Activated naive CD8-positive, alpha-beta T cell treated with anti-CD3 and anti-CD28 coated beads, Interleukin-2, amount 10 ng/mL, durations not matched to agents 7 days and 5 days (primary cell): ENCODE data around the gene CRBN. TPM values are rescaled to one million over a fixed set of nuclear protein-coding genes. Genes with fewer than 3 reads are reported as not detected.
A peak's percentile ranks its signal among the peaks of the same experiment; 100 is the strongest.

Source experiments
- ATAC-seq: fragments of 150-1000 bp; cut with Tn5 transposase; one replicate; pipeline ENCODE4 v1.10.0; 2021; ENCODE audit warnings: low read depth, moderate library complexity
- POLR2A ChIA-PET: fragments of 350-600 bp; sonication (Branson Sonifier 250); formaldehyde crosslinking; loops from one replicate; lab custom pipeline; 2021; ENCODE audit warnings: antibody characterized with exemption; lab: Charles Lee
- DNase-seq: peaks from one replicate; pipeline ENCODE4 v3.0.0; 2021
- H3K27ac Mint-ChIP-seq: one replicate; pipeline ENCODE4 v1.8.0; 2022; ENCODE audit warnings: mild to moderate bottlenecking, mixed read lengths
- H3K27me3 Mint-ChIP-seq: one replicate; pipeline ENCODE4 v1.8.0; 2022; ENCODE audit warnings: mild to moderate bottlenecking, moderate library complexity, mixed read lengths
- H3K36me3 Mint-ChIP-seq: one replicate; pipeline ENCODE4 v1.8.0; 2021; ENCODE audit warnings: mild to moderate bottlenecking, mixed read lengths
- H3K4me1 Mint-ChIP-seq: one replicate; pipeline ENCODE4 v1.8.0; 2021; ENCODE audit warnings: mixed read lengths
- H3K4me3 Mint-ChIP-seq: one replicate; pipeline ENCODE4 v1.8.0; 2022; ENCODE audit warnings: mild to moderate bottlenecking, moderate library complexity, mixed read lengths
- H3K9me3 Mint-ChIP-seq: one replicate; pipeline ENCODE4 v1.8.0; 2021; ENCODE audit warnings: mixed read lengths
- total RNA-seq, 2 experiments: library from RNA; stranded (reverse); gene quantifications; one replicate each; pipeline ENCODE4 v1.2.3, GENCODE V29; 2021

CRBN gene
- total RNA-seq, 2 experiments from 2014 or later: 73.0 to 75.6 TPM

- Mint-ChIP-seq H3K9me3 (no peaks in the 10 kb centered on the region), H3K27ac (peak overlapping the region; percentile 67), H3K27me3 (no peaks in the 10 kb centered on the region), H3K4me1 (peaks cover 5% of the 10 kb centered on the region), H3K36me3 (peaks cover 54% of the 10 kb centered on the region), H3K4me3 (no peak overlapping the region)
- POLR2A ChIA-PET: no interaction called here
- ATAC-seq (no peak), DNase-seq (no peak)
Measured at GRCh38 chr3:3154879-3155610, 24.4 kb downstream of the CRBN start.

- Mint-ChIP-seq H3K9me3 (no peaks in the 10 kb centered on the region), H3K27ac (no peak overlapping the region), H3K36me3 (peaks cover 36% of the 10 kb centered on the region), H3K4me1 (peaks cover 5% of the 10 kb centered on the region), H3K27me3 (no peaks in the 10 kb centered on the region), H3K4me3 (no peak overlapping the region)
- no peak for ATAC-seq
- DNase-seq: no peak
- POLR2A ChIA-PET: interaction anchor here (0.7 kb wide), 1 partner anchor 22 kb away, joined by 3 read pairs; no protein-coding TSS in a partner anchor
Measured at GRCh38 chr3:3151513-3151912, 28.0 kb downstream of the CRBN start.

- DNase-seq (no peak), ATAC-seq (no peak)
- H3K27ac Mint-ChIP-seq: no peak overlapping the region
- no peaks in the 10 kb centered on the region for H3K9me3 Mint-ChIP-seq
- POLR2A ChIA-PET: no interaction called here
- H3K27me3 Mint-ChIP-seq: no peaks in the 10 kb centered on the region
- no peak overlapping the region for H3K4me3 Mint-ChIP-seq
- peaks cover 3% of the 10 kb centered on the region for H3K4me1 Mint-ChIP-seq
- peaks cover 43% of the 10 kb centered on the region for H3K36me3 Mint-ChIP-seq
Measured at GRCh38 chr3:3149560-3149959, 29.9 kb downstream of the CRBN start.

GRCh38 chr3:3145831-3146230, 33.7 kb downstream of the CRBN start:
- ATAC-seq: no peak
- Mint-ChIP-seq H3K9me3 (no peaks in the 10 kb centered on the region), H3K27me3 (no peaks in the 10 kb centered on the region), H3K36me3 (peaks cover 34% of the 10 kb centered on the region), H3K27ac (no peak overlapping the region), H3K4me1 (peaks cover 3% of the 10 kb centered on the region), H3K4me3 (no peak overlapping the region)
- no peak for DNase-seq
- POLR2A ChIA-PET: no interaction called here

- Mint-ChIP-seq H3K27ac (no peak overlapping the region), H3K4me3 (no peak overlapping the region), H3K27me3 (no peaks in the 10 kb centered on the region), H3K36me3 (peaks cover 38% of the 10 kb centered on the region), H3K4me1 (peaks cover 6% of the 10 kb centered on the region), H3K9me3 (no peaks in the 10 kb centered on the region)
- POLR2A ChIA-PET: interaction anchor here (0.6 kb wide), 1 partner anchor 223 kb away, joined by 9 read pairs; no protein-coding TSS in a partner anchor
- no peak for ATAC-seq
- DNase-seq: no peak
Measured at GRCh38 chr3:3141939-3142338, 37.6 kb downstream of the CRBN start.

- Mint-ChIP-seq H3K9me3 (no peaks in the 10 kb centered on the region), H3K4me3 (no peak overlapping the region), H3K36me3 (peaks cover 24% of the 10 kb centered on the region), H3K27ac (no peak overlapping the region), H3K27me3 (no peaks in the 10 kb centered on the region), H3K4me1 (peaks cover 19% of the 10 kb centered on the region)
- no peak for ATAC-seq
- POLR2A ChIA-PET: no interaction called here
- DNase-seq: no peak
Measured at GRCh38 chr3:3137526-3137925, 42.0 kb downstream of the CRBN start.

- ATAC-seq: no peak
- POLR2A ChIA-PET: no interaction called here
- peak overlapping the region; percentile 3 for H3K27ac Mint-ChIP-seq
- peaks cover 32% of the 10 kb centered on the region for H3K36me3 Mint-ChIP-seq
- H3K4me3 Mint-ChIP-seq: no peak overlapping the region
- H3K9me3 Mint-ChIP-seq: no peaks in the 10 kb centered on the region
- no peak for DNase-seq
- no peaks in the 10 kb centered on the region for H3K27me3 Mint-ChIP-seq
- H3K4me1 Mint-ChIP-seq: peaks cover 22% of the 10 kb centered on the region
Measured at GRCh38 chr3:3134750-3135448, 44.6 kb downstream of the CRBN start.

- peaks cover 23% of the 10 kb centered on the region for H3K4me1 Mint-ChIP-seq
- no peak for ATAC-seq
- peaks cover 30% of the 10 kb centered on the region for H3K36me3 Mint-ChIP-seq
- no peak overlapping the region for H3K27ac Mint-ChIP-seq
- no peaks in the 10 kb centered on the region for H3K9me3 Mint-ChIP-seq
- POLR2A ChIA-PET: interaction anchor here (1.0 kb wide), 1 partner anchor 39 kb away, joined by 3 read pairs; no protein-coding TSS in a partner anchor
- no peak for DNase-seq
- no peaks in the 10 kb centered on the region for H3K27me3 Mint-ChIP-seq
- H3K4me3 Mint-ChIP-seq: no peak overlapping the region
Measured at GRCh38 chr3:3133500-3133899, 46.0 kb downstream of the CRBN start.

GRCh38 chr3:3129579-3129978, 49.9 kb downstream of the CRBN start:
- H3K36me3 Mint-ChIP-seq: peaks cover 28% of the 10 kb centered on the region
- DNase-seq: no peak

GRCh38 chr3:3127432-3128010, 52.0 kb downstream of the CRBN start:
- peaks cover 21% of the 10 kb centered on the region for H3K36me3 Mint-ChIP-seq
- H3K4me1 Mint-ChIP-seq: peaks cover 25% of the 10 kb centered on the region
- POLR2A ChIA-PET: no interaction called here
- H3K9me3 Mint-ChIP-seq: peaks cover 1% of the 10 kb centered on the region
- ATAC-seq (no peak), DNase-seq (peak; percentile 43)
- H3K27me3 Mint-ChIP-seq: no peaks in the 10 kb centered on the region
- H3K27ac Mint-ChIP-seq: peak overlapping the region; percentile 90
- H3K4me3 Mint-ChIP-seq: peak overlapping the region; percentile 88

More at GRCh38 chr3:3129579-3129978, 49.9 kb downstream of the CRBN start:
- peaks cover 1% of the 10 kb centered on the region for H3K9me3 Mint-ChIP-seq
- ATAC-seq: no peak
- H3K27me3 Mint-ChIP-seq: no peaks in the 10 kb centered on the region
- H3K4me3 Mint-ChIP-seq: no peak overlapping the region
- H3K27ac Mint-ChIP-seq: no peak overlapping the region
- POLR2A ChIA-PET: interaction anchor here (0.5 to 0.7 kb wide), 3 partner anchors 22 to 1183 kb away, joined by 3 read pairs; no protein-coding TSS in a partner anchor
- H3K4me1 Mint-ChIP-seq: peaks cover 29% of the 10 kb centered on the region

- ATAC-seq (peak; percentile 95), DNase-seq (peak; percentile 96)
- peaks cover 1% of the 10 kb centered on the region for H3K9me3 Mint-ChIP-seq
- no peaks in the 10 kb centered on the region for H3K27me3 Mint-ChIP-seq
- peak within 1 kb of the TSS; percentile 90 for H3K27ac Mint-ChIP-seq
- peaks cover 21% of the 10 kb centered on the region for H3K36me3 Mint-ChIP-seq
- H3K4me3 Mint-ChIP-seq: peak within 1 kb of the TSS; percentile 88
- peaks cover 25% of the 10 kb centered on the region for H3K4me1 Mint-ChIP-seq
- POLR2A ChIA-PET: interaction anchor here (0.6 to 0.7 kb wide), 2 partner anchors 16 to 55 kb away, joined by 3 read pairs; no protein-coding TSS in a partner anchor
Measured at GRCh38 chr3:3126477-3127431, 52.7 kb downstream of the CRBN start, which contains the start of gene TRNT1. Gene TRNT1 (plus strand): TSS chr3:3126940. CDS start chr3:3129041, 2,101 bp downstream.

GRCh38 chr3:3125977-3126376, 53.5 kb downstream of the CRBN start:
- no peak for ATAC-seq
- Mint-ChIP-seq H3K4me3 (peak overlapping the region; percentile 88), H3K27ac (peak overlapping the region; percentile 90), H3K27me3 (peaks cover 3% of the 10 kb centered on the region), H3K4me1 (peaks cover 25% of the 10 kb centered on the region), H3K9me3 (peaks cover 1% of the 10 kb centered on the region), H3K36me3 (peaks cover 16% of the 10 kb centered on the region)
- POLR2A ChIA-PET: interaction anchor here (0.7 kb wide), 1 partner anchor 56 kb away, joined by 3 read pairs; no protein-coding TSS in a partner anchor
- no peak for DNase-seq
